Activated gamma-delta T cell (primary cell): Measurements from ENCODE around the gene ARNT2.

Experiments
- DNase-seq: peaks from one replicate; lab custom pipeline; 2025; lab: John Stamatoyannopoulos, UW

ARNT2 gene

GRCh38 chr15:80556694-80557367 is 152.6 kb downstream of the ARNT2 start:
- no peak for DNase-seq

- no peak for DNase-seq
These were observed 153.5 kb downstream of the ARNT2 start for GRCh38 chr15:80557441-80558234.

GRCh38 chr15:80558631-80559319 is 154.6 kb downstream of the ARNT2 start:
- DNase-seq, result no peak

GRCh38 chr15:80559320-80559693 is 155.1 kb downstream of the ARNT2 start:
- no peak for DNase-seq

GRCh38 chr15:80559761-80560160 is 155.6 kb downstream of the ARNT2 start:
- DNase-seq, result no peak

- no peak for DNase-seq
These were observed 156.6 kb downstream of the ARNT2 start for GRCh38 chr15:80560601-80561400.

- DNase-seq, result no peak
These were observed 157.3 kb downstream of the ARNT2 start for GRCh38 chr15:80561500-80561899.

GRCh38 chr15:80562033-80562432 is 157.9 kb downstream of the ARNT2 start:
- DNase-seq, result no peak

- DNase-seq, result no peak
These were observed 158.7 kb downstream of the ARNT2 start for GRCh38 chr15:80562846-80563245.

- no peak for DNase-seq
These were observed 159.3 kb downstream of the ARNT2 start for GRCh38 chr15:80563372-80563997.

- no peak for DNase-seq
These were observed 159.9 kb downstream of the ARNT2 start for GRCh38 chr15:80564056-80564455.

GRCh38 chr15:80565398-80565797 is 161.2 kb downstream of the ARNT2 start:
- no peak for DNase-seq

GRCh38 chr15:80565988-80566387 is 161.8 kb downstream of the ARNT2 start:
- DNase-seq, result no peak

GRCh38 chr15:80567721-80568157 is 163.6 kb downstream of the ARNT2 start:
- no peak for DNase-seq

GRCh38 chr15:80568298-80568697 is 164.1 kb downstream of the ARNT2 start:
- DNase-seq, result no peak

- DNase-seq, result no peak
These were observed 164.9 kb downstream of the ARNT2 start for GRCh38 chr15:80568876-80569605.

GRCh38 chr15:80569656-80570055 is 165.5 kb downstream of the ARNT2 start:
- no peak for DNase-seq

GRCh38 chr15:80570553-80570952 is 166.4 kb downstream of the ARNT2 start:
- DNase-seq, result no peak

GRCh38 chr15:80572337-80572736 is 168.2 kb downstream of the ARNT2 start:
- DNase-seq, result no peak

GRCh38 chr15:80573606-80574005 is 169.4 kb downstream of the ARNT2 start:
- DNase-seq, result no peak

GRCh38 chr15:80574590-80574989 is 170.4 kb downstream of the ARNT2 start:
- DNase-seq, result no peak
